Astrocyte of the cerebellum (primary cell): ENCODE data around the gene LLGL1.

Experiments used
- DNase-seq: peaks from one replicate; pipeline ENCODE4 v3.0.0-alpha.2; 2011; ENCODE audit warnings: low read depth
- H3K4me3 ChIP-seq: 2 replicates; pipeline ENCODE4 v1.5.1; 2011; ENCODE audit warnings: mild to moderate bottlenecking, low read depth, low read length, moderate library complexity
- CTCF ChIP-seq: IDR thresholded peaks from 2 replicates; pipeline ENCODE4 v1.5.1; 2012; ENCODE audit warnings: low read length, low read depth, moderate library complexity, mild to moderate bottlenecking; ENCODE audit errors: missing control alignments
- in situ Hi-C: cut with HindIII; loops from 2 replicates; pipeline ENCODE4 v1.10.0; 2017; ENCODE audit warnings: low sequenced_read_pairs

Gene LLGL1

DNA sequence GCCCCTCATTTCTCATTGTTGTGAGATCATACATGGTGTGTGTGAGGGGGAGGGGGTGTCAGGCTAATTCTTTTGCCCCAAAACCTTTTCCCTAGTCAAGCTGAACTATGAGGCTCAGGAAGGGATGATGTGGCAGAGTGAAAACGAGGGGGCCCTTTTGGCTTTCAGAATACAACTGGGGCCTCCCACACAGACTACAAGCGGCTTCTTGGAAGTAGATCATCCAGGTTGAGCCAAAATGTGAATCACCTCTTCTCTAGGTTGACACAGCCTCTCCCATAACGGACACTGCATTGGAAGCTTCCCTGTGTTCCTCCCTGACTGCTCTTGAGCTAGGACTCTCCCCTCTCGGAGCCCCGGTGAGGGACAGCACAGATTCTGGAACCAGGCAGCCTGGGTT is 44.1 kb upstream of the LLGL1 start:
- no peak for DNase-seq
- H3K4me3 ChIP-seq: no peak overlapping the region
- in situ Hi-C loops: no loop called here
- no peak for TF ChIP-seq CTCF

- no peak for DNase-seq
- H3K4me3 ChIP-seq: peak overlapping the region; percentile 71
- in situ Hi-C loops: no loop called here
- TF ChIP-seq CTCF: no peak
Observed at GRCh38 chr17:18182110-18182977, 43.1 kb upstream of the LLGL1 start.

GRCh38 chr17:18182978-18183333 is 42.5 kb upstream of the LLGL1 start:
- DNase-seq: peak; percentile 29
- TF ChIP-seq CTCF: no peak
- in situ Hi-C loops: no loop called here
- H3K4me3 ChIP-seq: peak overlapping the region; percentile 71

- in situ Hi-C loops: no loop called here
- peak; percentile 23 for TF ChIP-seq CTCF
- DNase-seq: peak; percentile 99
Observed at GRCh38 chr17:18183334-18184142, 41.9 kb upstream of the LLGL1 start, which contains the start of gene ALKBH5. Gene ALKBH5, plus strand, starts transcription at chr17:18183828. Its CDS starts 416 bp downstream, at chr17:18184244.

GRCh38 chr17:18184143-18185031 is 41.0 kb upstream of the LLGL1 start:
- no peak for TF ChIP-seq CTCF
- in situ Hi-C loops: loop anchor here (5.0 kb wide), 1 partner anchor 38 kb away; no protein-coding TSS in a partner anchor
- DNase-seq: no peak
- H3K4me3 ChIP-seq: peak overlapping the region; percentile 71

More at GRCh38 chr17:18183334-18184142, 41.9 kb upstream of the LLGL1 start, which contains the start of gene ALKBH5:
- H3K4me3 ChIP-seq: peak within 1 kb of the TSS; percentile 71
